HG02870 (cell line): Measurements from ENCODE around the gene GCA.

ENCODE experiments used
- ATAC-seq: cut with Tn5 transposase; IDR thresholded peaks from one replicate; pipeline ENCODE4 v1.9.1; 2021; ENCODE audit warnings: mild to moderate bottlenecking, moderate library complexity; ENCODE audit not compliant: unreplicated experiment

GCA gene

GRCh38 chr2:162343824-162344616, at the start of gene GCA:
TSS of gene GCA (plus strand) at chr2:162344132. CDS start at chr2:162344249, 117 bp downstream.
- ATAC-seq = peak; percentile 99

GRCh38 chr2:162295009-162295408, 48.9 kb upstream of the GCA start:
- no peak for ATAC-seq

- ATAC-seq = peak; percentile 59
These were observed 45.9 kb upstream of the GCA start for GRCh38 chr2:162297925-162298552.

GRCh38 chr2:162298669-162299335, 45.1 kb upstream of the GCA start:
- no peak for ATAC-seq

GRCh38 chr2:162300266-162300665, 43.7 kb upstream of the GCA start:
- no peak for ATAC-seq

- peak; percentile 77 for ATAC-seq
These were observed 42.7 kb upstream of the GCA start for GRCh38 chr2:162301151-162301804.

- no peak for ATAC-seq
These were observed 42.1 kb upstream of the GCA start for GRCh38 chr2:162301877-162302276.

- ATAC-seq = no peak
These were observed 38.0 kb upstream of the GCA start for GRCh38 chr2:162305901-162306300.

GRCh38 chr2:162308747-162309503, 35.0 kb upstream of the GCA start:
- no peak for ATAC-seq

GRCh38 chr2:162312853-162313252, 31.1 kb upstream of the GCA start:
- ATAC-seq = no peak

GRCh38 chr2:162315938-162316337, 28.0 kb upstream of the GCA start:
- no peak for ATAC-seq

GRCh38 chr2:162316590-162316989, 27.3 kb upstream of the GCA start:
- ATAC-seq = no peak

GRCh38 chr2:162317058-162317742, 26.7 kb upstream of the GCA start:
- ATAC-seq = no peak

GRCh38 chr2:162317861-162318327, 26.0 kb upstream of the GCA start:
- peak; percentile 3 for ATAC-seq

GRCh38 chr2:162318328-162319180, 25.4 kb upstream of the GCA start, which contains the start of gene IFIH1:
TSS of gene IFIH1 (minus strand) at chr2:162318684. CDS start at chr2:162318307, 377 bp downstream.
- peak; percentile 79 for ATAC-seq

- ATAC-seq = no peak
These were observed 22.9 kb upstream of the GCA start for GRCh38 chr2:162320864-162321517.

- no peak for ATAC-seq
These were observed 19.0 kb upstream of the GCA start for GRCh38 chr2:162324953-162325352.

GRCh38 chr2:162327134-162327769, 16.7 kb upstream of the GCA start:
- no peak for ATAC-seq
